H9 (cell line): ENCODE results near the gene HSD17B2. TPM values are rescaled to one million over a fixed set of nuclear protein-coding genes. Genes with fewer than 3 reads are reported as not detected.

Source experiments
- DNase-seq: peaks from one replicate; pipeline ENCODE4 v3.0.0-alpha.2; 2017
- H2AFZ ChIP-seq: one replicate; pipeline ENCODE4 v1.6.1; 2013; ENCODE audit warnings: mild to moderate bottlenecking, low read length, control low read depth, moderate library complexity
- H2AK5ac ChIP-seq: 2 replicates; pipeline ENCODE4 v1.6.1; 2013; ENCODE audit warnings: low read length, control low read depth, mixed read lengths; ENCODE audit not compliant: insufficient read length
- H2BK120ac ChIP-seq: one replicate; pipeline ENCODE4 v1.6.1; 2013; ENCODE audit warnings: low read depth, mild to moderate bottlenecking, low read length, control low read depth, inconsistent platforms; ENCODE audit not compliant: poor library complexity, severe bottlenecking
- H2BK12ac ChIP-seq: 2 replicates; pipeline ENCODE4 v1.6.1; 2013; ENCODE audit warnings: low read length, control low read depth, mixed read lengths, low read depth; ENCODE audit not compliant: insufficient read length
- H2BK15ac ChIP-seq: 2 replicates; pipeline ENCODE4 v1.6.1; 2013; ENCODE audit warnings: low read depth, low read length, control low read depth
- H2BK20ac ChIP-seq: one replicate; pipeline ENCODE4 v1.6.1; 2013; ENCODE audit warnings: low read depth, mild to moderate bottlenecking, low read length, control low read depth, inconsistent platforms; ENCODE audit not compliant: poor library complexity, severe bottlenecking
- H2BK5ac ChIP-seq: 2 replicates; pipeline ENCODE4 v1.6.1; 2013; ENCODE audit warnings: low read length, control low read depth, mixed read lengths; ENCODE audit not compliant: insufficient read length
- H3K14ac ChIP-seq: 2 replicates; pipeline ENCODE4 v1.6.1; 2013; ENCODE audit warnings: low read length, control low read depth; ENCODE audit not compliant: insufficient read depth
- H3K18ac ChIP-seq: 2 replicates; pipeline ENCODE4 v1.6.1; 2013; ENCODE audit warnings: low read depth, mild to moderate bottlenecking, mixed read lengths, low read length, control low read depth; ENCODE audit not compliant: insufficient read length
- H3K23ac ChIP-seq: 2 replicates; pipeline ENCODE4 v1.6.1; 2013; ENCODE audit warnings: low read length, control low read depth, mixed read lengths, low read depth; ENCODE audit not compliant: insufficient read length
- H3K23me2 ChIP-seq: 2 replicates; pipeline ENCODE4 v1.6.1; 2013; ENCODE audit warnings: low read depth, mild to moderate bottlenecking, mixed read lengths, low read length, control low read depth; ENCODE audit not compliant: insufficient read length, poor library complexity, severe bottlenecking
- H3K27ac ChIP-seq: 2 replicates; pipeline ENCODE4 v1.5.1; 2013; ENCODE audit warnings: low read length, control low read depth, mixed read lengths, low read depth; ENCODE audit not compliant: insufficient read length
- H3K27me3 ChIP-seq: 2 replicates; pipeline ENCODE4 v1.6.1; 2013; ENCODE audit warnings: low read length, control low read depth, inconsistent platforms; ENCODE audit not compliant: insufficient read depth
- H3K4ac ChIP-seq: 2 replicates; pipeline ENCODE4 v1.6.1; 2013; ENCODE audit warnings: low read depth, mild to moderate bottlenecking, control low read depth, inconsistent platforms, low read length, moderate library complexity
- H3K4me1 ChIP-seq: 2 replicates; pipeline ENCODE4 v1.6.1; 2013; ENCODE audit warnings: low read length, control low read depth, inconsistent platforms; ENCODE audit not compliant: insufficient read depth
- H3K4me2 ChIP-seq: 2 replicates; pipeline ENCODE4 v1.6.1; 2013; ENCODE audit warnings: low read length, control low read depth, mixed read lengths; ENCODE audit not compliant: insufficient read length, insufficient read depth
- H3K56ac ChIP-seq: 2 replicates; pipeline ENCODE4 v1.6.1; 2013; ENCODE audit warnings: low read depth, mild to moderate bottlenecking, mixed read lengths, low read length, control low read depth; ENCODE audit not compliant: insufficient read length
- H3K79me1 ChIP-seq: 2 replicates; pipeline ENCODE4 v1.6.1; 2013; ENCODE audit warnings: low read depth, mild to moderate bottlenecking, moderate library complexity, low read length, control low read depth, inconsistent platforms; ENCODE audit not compliant: insufficient read depth, poor library complexity, severe bottlenecking
- H3K79me2 ChIP-seq: 2 replicates; pipeline ENCODE4 v1.6.1; 2013; ENCODE audit warnings: low read length, control low read depth, inconsistent platforms; ENCODE audit not compliant: insufficient read depth
- H3K9ac ChIP-seq: 2 replicates; pipeline ENCODE4 v1.6.1; 2013; ENCODE audit warnings: low read length, control low read depth, mixed read lengths; ENCODE audit not compliant: insufficient read length; ENCODE audit errors: extremely low read depth
- H3K9me3 ChIP-seq: one replicate; pipeline ENCODE4 v1.6.1; 2013; ENCODE audit warnings: low read depth, low read length, inconsistent platforms; ENCODE audit not compliant: control insufficient read depth
- H3T11ph ChIP-seq: one replicate; pipeline ENCODE4 v1.6.1; 2013; ENCODE audit warnings: mild to moderate bottlenecking, low read length, control low read depth, inconsistent platforms
- H4K20me1 ChIP-seq: one replicate; pipeline ENCODE4 v1.6.1; 2013; ENCODE audit not compliant: control insufficient read depth, insufficient read length, insufficient read depth
- H4K5ac ChIP-seq: 2 replicates; pipeline ENCODE4 v1.6.1; 2013; ENCODE audit warnings: low read depth, mild to moderate bottlenecking, mixed read lengths, low read length, control low read depth; ENCODE audit not compliant: insufficient read length
- H4K8ac ChIP-seq: replicated peaks from 2 replicates; pipeline ENCODE4 v1.6.1; 2013; ENCODE audit warnings: low read length, control low read depth, mixed read lengths, low read depth; ENCODE audit not compliant: insufficient read length
- H4K91ac ChIP-seq: 2 replicates; pipeline ENCODE4 v1.6.1; 2013; ENCODE audit warnings: low read depth, mild to moderate bottlenecking, moderate library complexity, mixed read lengths, low read length, control low read depth; ENCODE audit not compliant: insufficient read length
- H3K27ac Mint-ChIP-seq, 3 experiments: 2 replicates in 2 of 3; 3 replicates in 1 of 3; pipeline ENCODE4 v1.8.0; 2020 to 2021; ENCODE audit warnings: mixed read lengths in 3 of 3, mild to moderate bottlenecking in 1 of 3, moderate library complexity in 1 of 3
- H3K27me3 Mint-ChIP-seq: 2 replicates; pipeline ENCODE4 v1.8.0; 2021; ENCODE audit warnings: low read depth, mild to moderate bottlenecking, moderate library complexity, mixed read lengths
- H3K36me3 Mint-ChIP-seq, 3 experiments: 2 replicates in 2 of 3; 3 replicates in 1 of 3; pipeline ENCODE4 v1.8.0; 2020 to 2021; ENCODE audit warnings: low read depth in 3 of 3, mixed read lengths in 3 of 3; ENCODE audit not compliant: insufficient read depth in 1 of 3
- H3K4me1 Mint-ChIP-seq, 2 experiments: 2 replicates each; pipeline ENCODE4 v1.8.0; 2020; ENCODE audit warnings: mixed read lengths in 2 of 2
- H3K4me3 Mint-ChIP-seq, 2 experiments: 2 replicates in 1 of 2; 3 replicates in 1 of 2; pipeline ENCODE4 v1.8.0; 2020 to 2021; ENCODE audit warnings: mild to moderate bottlenecking in 2 of 2, mixed read lengths in 2 of 2, moderate library complexity in 1 of 2
- H3K9me3 Mint-ChIP-seq, 2 experiments: 2 replicates in 1 of 2; 3 replicates in 1 of 2; pipeline ENCODE4 v1.8.0; 2020; ENCODE audit warnings: mild to moderate bottlenecking in 2 of 2, mixed read lengths in 2 of 2, moderate library complexity in 1 of 2
- WGBS: extraction: QIAGEN DNeasy Blood & Tissue Kit; methylation state at CpG from one replicate; pipeline ENCODE4 v1.1.7; 2013; ENCODE audit warnings: missing lambda C conversion rate, low lambda C conversion rate, mixed read lengths; ENCODE audit not compliant: insufficient read length; ENCODE audit errors: extremely low coverage; 5-methylcytosine and 5-hydroxymethylcytosine counted together
- total RNA-seq: library from RNA; stranded (reverse); gene quantifications from 2 replicates; pipeline ENCODE4 v1.2.1, GENCODE V29; 2021
- TF ChIP-seq, protein P1 (sequence below): fragments of 200-600 bp; sonication (generic); conservative IDR thresholded peaks from 3 replicates; pipeline ENCODE4 v1.8.0; 2021; ENCODE audit warnings: antibody characterized with exemption, mild to moderate bottlenecking

The HSD17B2 gene
- total RNA-seq, 1 experiment from 2014 or later = not detected

DNA sequence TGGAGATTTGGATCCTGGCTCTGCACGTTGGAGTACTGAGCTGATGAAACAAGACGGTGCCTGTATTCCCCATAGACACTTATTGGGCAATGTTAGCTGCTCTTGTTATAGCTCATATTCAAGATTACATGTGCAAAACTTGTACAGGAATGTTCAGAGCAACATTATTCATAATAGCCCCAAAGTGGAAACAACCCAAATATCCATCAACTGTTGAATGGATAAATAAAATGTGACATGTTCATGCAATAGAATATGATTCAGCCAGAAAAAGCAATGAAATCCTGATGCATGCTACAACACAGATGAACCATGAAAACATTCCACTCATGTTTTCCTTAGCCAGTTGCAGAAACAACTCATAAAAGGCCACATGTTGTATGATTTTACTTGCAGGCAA, 18.1 kb upstream of the HSD17B2 start:
- H3K9ac ChIP-seq = no peak overlapping the region
- no peak overlapping the region for H2BK12ac ChIP-seq
- Mint-ChIP-seq H3K27me3 (peaks cover 2% of the 10 kb centered on the region), H3K9me3 (peaks cover 4 to 12% of the 10 kb centered on the region in 2 experiments; a peak in 4 of 5 replicates), H3K27ac (no peak overlapping the region), H3K4me1 (no peaks in the 10 kb centered on the region), H3K36me3 (no peaks in the 10 kb centered on the region), H3K4me3 (no peak overlapping the region)
- H3K9me3 ChIP-seq = no peaks in the 10 kb centered on the region
- H3K79me2 ChIP-seq = no peaks in the 10 kb centered on the region
- H3K27ac ChIP-seq = no peak overlapping the region
- H4K20me1 ChIP-seq = no peaks in the 10 kb centered on the region
- H2BK20ac ChIP-seq = no peak overlapping the region
- TF ChIP-seq, protein P1, sequence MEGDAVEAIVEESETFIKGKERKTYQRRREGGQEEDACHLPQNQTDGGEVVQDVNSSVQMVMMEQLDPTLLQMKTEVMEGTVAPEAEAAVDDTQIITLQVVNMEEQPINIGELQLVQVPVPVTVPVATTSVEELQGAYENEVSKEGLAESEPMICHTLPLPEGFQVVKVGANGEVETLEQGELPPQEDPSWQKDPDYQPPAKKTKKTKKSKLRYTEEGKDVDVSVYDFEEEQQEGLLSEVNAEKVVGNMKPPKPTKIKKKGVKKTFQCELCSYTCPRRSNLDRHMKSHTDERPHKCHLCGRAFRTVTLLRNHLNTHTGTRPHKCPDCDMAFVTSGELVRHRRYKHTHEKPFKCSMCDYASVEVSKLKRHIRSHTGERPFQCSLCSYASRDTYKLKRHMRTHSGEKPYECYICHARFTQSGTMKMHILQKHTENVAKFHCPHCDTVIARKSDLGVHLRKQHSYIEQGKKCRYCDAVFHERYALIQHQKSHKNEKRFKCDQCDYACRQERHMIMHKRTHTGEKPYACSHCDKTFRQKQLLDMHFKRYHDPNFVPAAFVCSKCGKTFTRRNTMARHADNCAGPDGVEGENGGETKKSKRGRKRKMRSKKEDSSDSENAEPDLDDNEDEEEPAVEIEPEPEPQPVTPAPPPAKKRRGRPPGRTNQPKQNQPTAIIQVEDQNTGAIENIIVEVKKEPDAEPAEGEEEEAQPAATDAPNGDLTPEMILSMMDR = no peak
- H3K79me1 ChIP-seq = no peaks in the 10 kb centered on the region
- no peak overlapping the region for H3K14ac ChIP-seq
- H3K27me3 ChIP-seq = no peaks in the 10 kb centered on the region
- H3K23me2 ChIP-seq = no peaks in the 10 kb centered on the region
- H3T11ph ChIP-seq = no peak overlapping the region
- no peak overlapping the region for H3K4me2 ChIP-seq
- no peak overlapping the region for H2BK120ac ChIP-seq
- no peak overlapping the region for H3K4ac ChIP-seq
- H3K18ac ChIP-seq = no peak overlapping the region
- no CpG with 5 or more reads among the region's 2 CpGs for WGBS
- H2AFZ ChIP-seq = no peak overlapping the region
- no peak overlapping the region for H4K8ac ChIP-seq
- no peak overlapping the region for H3K23ac ChIP-seq
- DNase-seq = no peak
- no peak overlapping the region for H4K5ac ChIP-seq
- no peak overlapping the region for H2BK5ac ChIP-seq
- H4K91ac ChIP-seq = no peak overlapping the region
- no peaks in the 10 kb centered on the region for H3K4me1 ChIP-seq
- H3K56ac ChIP-seq = no peak overlapping the region
- no peak overlapping the region for H2AK5ac ChIP-seq
- H2BK15ac ChIP-seq = no peak overlapping the region
